Gastrocnemius medialis (tissue), 4 donors: ENCODE data around the gene CSNK2B. TPM values are rescaled to one million over a fixed set of nuclear protein-coding genes. Genes with fewer than 3 reads are reported as not detected.

Source experiments
- ATAC-seq, 2 donors: fragments of 150-250 bp; one replicate each; pipeline ENCODE4 v1.9.1; 2016
- DNase-seq, 2 donors: peaks; one replicate each; pipeline ENCODE4 v3.0.0-alpha.2; 2019
- H3K27ac ChIP-seq, 4 donors: fragments of 200-600 bp; sonication (generic); 1 replicate in 1 of 4; 2 replicates in 3 of 4; pipeline ENCODE4 v1.5.1; 2016 to 2018; ENCODE audit warnings: mild to moderate bottlenecking in 2 of 4, moderate library complexity in 1 of 4
- H3K27me3 ChIP-seq, 3 donors: fragments of 200-600 bp; sonication (generic) in 2 of 3; 1 replicate in 1 of 3; 2 replicates in 2 of 3; pipeline versions ENCODE4 v1.5.1 to v1.6.0; 2016 to 2019; ENCODE audit warnings: mild to moderate bottlenecking in 1 of 3, moderate library complexity in 1 of 3
- H3K36me3 ChIP-seq, 2 donors: fragments of 200-600 bp; sonication (generic) in 1 of 2; one replicate each; pipeline ENCODE4 v1.5.1; 2017 to 2018
- H3K4me1 ChIP-seq, 2 donors: fragments of 200-600 bp; sonication (generic) in 1 of 2; one replicate each; pipeline ENCODE4 v1.5.1; 2016 to 2017; ENCODE audit warnings: mild to moderate bottlenecking in 2 of 2
- H3K4me3 ChIP-seq, 4 donors: fragments of 200-600 bp; sonication (generic) in 3 of 4; 1 replicate in 1 of 4; 2 replicates in 3 of 4; pipeline ENCODE4 v1.5.1; 2016 to 2019; ENCODE audit warnings: mild to moderate bottlenecking in 2 of 4
- H3K9me3 ChIP-seq, 3 donors: fragments of 200-600 bp; sonication (generic) in 2 of 3; 1 replicate in 1 of 3; 2 replicates in 2 of 3; pipeline ENCODE4 v1.5.1; 2016 to 2019
- CTCF ChIP-seq, 5 experiments: fragments of 450-650 bp in 3 of 5; fragments of 200-600 bp in 2 of 5; sonication (generic) in 2 of 5; IDR thresholded peaks in 4 of 5; conservative IDR thresholded peaks in 1 of 5; 1 replicate in 4 of 5; 2 replicates in 1 of 5; pipeline ENCODE4 v1.5.1; 2016 to 2019; ENCODE audit warnings: antibody characterized with exemption in 5 of 5, mild to moderate bottlenecking in 3 of 5, moderate library complexity in 3 of 5
- POLR2A ChIP-seq, 2 donors: fragments of 450-650 bp; IDR thresholded peaks; one replicate each; pipeline ENCODE4 v1.6.1; 2017; ENCODE audit warnings: antibody characterized with exemption in 2 of 2, mild to moderate bottlenecking in 2 of 2, moderate library complexity in 2 of 2
- in situ Hi-C, 4 donors: fragments of 200-750 bp; cut with MboI; loops; one replicate each; pipeline versions ENCODE4 v1.15.0 to v1.8.0; 2017; ENCODE audit warnings: low sequenced_read_pairs in 4 of 4
- intact Hi-C: fragments of 100-400 bp; cut with DNase I; formaldehyde crosslinking; loops from one replicate; pipeline ENCODE4 v1.15.1; 2023; ENCODE audit warnings: low total_unique reads
- total RNA-seq, 4 donors: library from RNA; depleted of rRNA; stranded (reverse); fragments of >200 nt; gene quantifications; one replicate each; pipeline versions ENCODE4 v1.1.0 to v1.2.3, GENCODE V29; 2016

The CSNK2B gene
- total RNA-seq, 4 donors from 2014 or later: 185 to 251 (median 226) TPM

- no peaks in the 10 kb centered on the region for H3K9me3 ChIP-seq
- no peak overlapping the region for H3K27ac ChIP-seq
- H3K36me3 ChIP-seq: peaks cover 8 to 93% of the 10 kb centered on the region in 2 donors
- TF ChIP-seq POLR2A (IDR thresholded peaks at IDR 0.05) (no peak), CTCF (IDR thresholded peaks at IDR 0.05 in 4 of 5, conservative IDR thresholded peaks at IDR 0.05 in 1 of 5) (no peak)
- no peaks in the 10 kb centered on the region for H3K27me3 ChIP-seq
- DNase-seq: no peak
- intact Hi-C loops (loop anchor here (10.0 kb wide), 1 partner anchor 1012 kb away; the partner anchor contains the start of genes MRPS18B and PPP1R10), in situ Hi-C loops (no loop called here)
- no peak overlapping the region for H3K4me3 ChIP-seq
- peaks cover 6 to 10% of the 10 kb centered on the region in 2 donors for H3K4me1 ChIP-seq
- ATAC-seq: no peak
Measured at GRCh38 chr6:31626952-31627351, 38.9 kb upstream of the CSNK2B start.

GRCh38 chr6:31627690-31628287 is 38.1 kb upstream of the CSNK2B start:
- H3K27ac ChIP-seq: no peak overlapping the region
- in situ Hi-C loops (no loop called here), intact Hi-C loops (loop anchor here (10.0 kb wide), 1 partner anchor 1013 kb away; the partner anchor contains the start of genes MRPS18B and PPP1R10)
- peaks cover 0 to 2% of the 10 kb centered on the region in 2 donors for H3K4me1 ChIP-seq
- no peak for DNase-seq
- no peak for TF ChIP-seq POLR2A (IDR thresholded peaks at IDR 0.05)
- no peak for TF ChIP-seq CTCF (IDR thresholded peaks at IDR 0.05 in 4 of 5, conservative IDR thresholded peaks at IDR 0.05 in 1 of 5)
- no peaks in the 10 kb centered on the region for H3K9me3 ChIP-seq
- no peak for ATAC-seq
- peaks cover 8 to 99% of the 10 kb centered on the region in 2 donors for H3K36me3 ChIP-seq
- no peak overlapping the region for H3K4me3 ChIP-seq
- no peaks in the 10 kb centered on the region for H3K27me3 ChIP-seq

GRCh38 chr6:31629014-31629413 is 36.9 kb upstream of the CSNK2B start:
- in situ Hi-C loops: no loop called here
- DNase-seq (no peak), ATAC-seq (no peak)
- no peaks in the 10 kb centered on the region for H3K9me3 ChIP-seq
- H3K4me3 ChIP-seq: no peak overlapping the region
- H3K4me1 ChIP-seq: no peaks in the 10 kb centered on the region
- intact Hi-C loops: loop anchor here (10.0 kb wide), 1 partner anchor 1014 kb away; the partner anchor contains the start of genes MRPS18B and PPP1R10
- H3K36me3 ChIP-seq: peaks cover 8 to 100% of the 10 kb centered on the region in 2 donors
- H3K27me3 ChIP-seq: no peaks in the 10 kb centered on the region
- TF ChIP-seq POLR2A (IDR thresholded peaks at IDR 0.05) (no peak), CTCF (IDR thresholded peaks at IDR 0.05 in 4 of 5, conservative IDR thresholded peaks at IDR 0.05 in 1 of 5) (no peak)
- H3K27ac ChIP-seq: no peak overlapping the region

- in situ Hi-C loops (no loop called here), intact Hi-C loops (no loop called here)
- H3K36me3 ChIP-seq: peaks cover 8 to 100% of the 10 kb centered on the region in 2 donors
- H3K27ac ChIP-seq: no peak overlapping the region
- TF ChIP-seq POLR2A (IDR thresholded peaks at IDR 0.05) (no peak), CTCF (IDR thresholded peaks at IDR 0.05 in 4 of 5, conservative IDR thresholded peaks at IDR 0.05 in 1 of 5) (no peak)
- no peaks in the 10 kb centered on the region for H3K4me1 ChIP-seq
- H3K4me3 ChIP-seq: no peak overlapping the region
- H3K9me3 ChIP-seq: no peaks in the 10 kb centered on the region
- no peak for DNase-seq
- H3K27me3 ChIP-seq: no peaks in the 10 kb centered on the region
- no peak for ATAC-seq
Measured at GRCh38 chr6:31630177-31630934, 35.5 kb upstream of the CSNK2B start.
